Measurements from ENCODE around the gene C1QTNF6.

C1QTNF6 gene

DNA sequence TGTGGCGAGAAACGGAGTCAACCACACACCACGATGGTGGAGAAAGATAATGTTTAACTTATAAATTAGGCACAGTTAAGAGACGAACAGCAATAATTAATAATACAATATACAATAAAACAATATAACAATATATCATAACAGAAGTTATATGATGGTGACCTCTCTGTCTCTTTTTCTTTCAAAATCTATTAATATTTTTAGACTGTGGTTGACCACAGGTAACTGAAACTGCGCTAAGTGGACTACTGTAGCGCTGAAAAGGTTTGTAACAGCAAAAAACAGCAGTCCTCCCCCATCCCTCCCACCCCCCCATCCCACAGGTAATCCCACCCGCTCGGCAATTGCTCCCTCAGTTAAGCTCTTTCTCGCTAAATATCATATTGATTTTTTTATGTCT, 27.8 kb upstream of the C1QTNF6 start:
- TF ChIP-seq, protein P1, sequence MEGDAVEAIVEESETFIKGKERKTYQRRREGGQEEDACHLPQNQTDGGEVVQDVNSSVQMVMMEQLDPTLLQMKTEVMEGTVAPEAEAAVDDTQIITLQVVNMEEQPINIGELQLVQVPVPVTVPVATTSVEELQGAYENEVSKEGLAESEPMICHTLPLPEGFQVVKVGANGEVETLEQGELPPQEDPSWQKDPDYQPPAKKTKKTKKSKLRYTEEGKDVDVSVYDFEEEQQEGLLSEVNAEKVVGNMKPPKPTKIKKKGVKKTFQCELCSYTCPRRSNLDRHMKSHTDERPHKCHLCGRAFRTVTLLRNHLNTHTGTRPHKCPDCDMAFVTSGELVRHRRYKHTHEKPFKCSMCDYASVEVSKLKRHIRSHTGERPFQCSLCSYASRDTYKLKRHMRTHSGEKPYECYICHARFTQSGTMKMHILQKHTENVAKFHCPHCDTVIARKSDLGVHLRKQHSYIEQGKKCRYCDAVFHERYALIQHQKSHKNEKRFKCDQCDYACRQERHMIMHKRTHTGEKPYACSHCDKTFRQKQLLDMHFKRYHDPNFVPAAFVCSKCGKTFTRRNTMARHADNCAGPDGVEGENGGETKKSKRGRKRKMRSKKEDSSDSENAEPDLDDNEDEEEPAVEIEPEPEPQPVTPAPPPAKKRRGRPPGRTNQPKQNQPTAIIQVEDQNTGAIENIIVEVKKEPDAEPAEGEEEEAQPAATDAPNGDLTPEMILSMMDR (IDR thresholded peaks at IDR 0.05; ENCODE audit: borderline replicate concordance, control extremely low read depth, extremely low read depth, insufficient read depth, missing control alignments): no peak
- in situ Hi-C loops (cut with MboI; ENCODE audit: low sequenced_read_pairs, unreplicated experiment): no loop called here
- DNase-seq (ENCODE audit: low spot score): no peak

DNA sequence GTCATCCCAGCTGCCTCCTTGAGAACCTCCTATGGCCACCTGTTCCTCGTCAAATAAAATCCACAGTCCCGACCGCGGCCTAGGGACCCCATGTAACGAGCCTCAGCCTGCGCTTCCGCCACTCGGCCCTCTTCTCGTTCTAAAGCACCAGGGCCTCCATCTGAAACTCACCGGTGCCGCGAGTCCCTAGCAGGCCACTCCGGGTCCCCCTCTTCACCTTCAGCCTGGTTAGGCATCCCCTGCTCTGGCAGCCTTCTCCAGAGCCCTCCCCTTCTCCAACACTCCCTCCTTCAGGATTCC, 26.6 kb upstream of the C1QTNF6 start:
- DNase-seq (ENCODE audit: low spot score): no peak
- TF ChIP-seq, protein P1 (IDR thresholded peaks at IDR 0.05; ENCODE audit: borderline replicate concordance, control extremely low read depth, extremely low read depth, insufficient read depth, missing control alignments): no peak
- in situ Hi-C loops (cut with MboI; ENCODE audit: low sequenced_read_pairs, unreplicated experiment): no loop called here

DNA sequence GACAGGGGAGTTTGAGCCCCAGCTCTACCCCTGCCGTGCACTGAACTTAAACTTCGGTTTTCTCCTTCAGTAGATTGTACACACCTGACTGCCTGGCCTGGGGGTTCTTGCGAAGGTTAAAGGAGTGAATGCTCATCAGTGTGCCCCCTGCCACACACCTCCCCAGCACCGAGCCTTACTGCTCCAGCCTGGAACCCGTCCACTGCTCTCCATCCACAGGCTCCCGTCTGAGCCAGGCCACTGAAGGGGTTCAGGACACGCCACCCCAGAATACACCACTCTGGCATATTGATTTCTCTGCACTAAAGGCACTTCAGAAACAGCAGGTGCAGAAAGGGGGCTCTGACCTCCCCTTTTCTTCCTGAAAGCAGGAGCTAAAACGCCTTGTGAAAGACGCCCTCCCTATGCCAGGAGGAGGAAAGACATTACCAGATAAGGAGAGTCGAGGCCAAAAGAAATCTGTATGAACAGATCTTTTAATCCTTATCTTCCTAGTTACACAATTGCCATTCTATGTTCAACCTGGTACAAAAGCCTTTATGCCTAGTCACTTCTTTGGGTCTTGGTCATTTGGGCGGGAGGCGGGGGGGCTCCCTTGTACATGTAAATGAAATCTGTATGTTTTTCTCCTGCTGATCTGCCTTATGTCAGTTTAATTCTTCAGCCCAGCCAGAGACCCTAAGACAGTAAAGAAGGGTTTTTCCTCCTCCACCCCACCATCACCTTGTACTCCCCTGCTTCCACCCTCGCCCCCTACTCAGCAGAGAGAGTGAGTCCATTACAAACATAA, 26.1 kb upstream of the C1QTNF6 start:
- in situ Hi-C loops (cut with MboI; ENCODE audit: low sequenced_read_pairs, unreplicated experiment): no loop called here
- TF ChIP-seq, protein P1 (IDR thresholded peaks at IDR 0.05; ENCODE audit: borderline replicate concordance, control extremely low read depth, extremely low read depth, insufficient read depth, missing control alignments): no peak
- DNase-seq (ENCODE audit: low spot score): no peak

DNA sequence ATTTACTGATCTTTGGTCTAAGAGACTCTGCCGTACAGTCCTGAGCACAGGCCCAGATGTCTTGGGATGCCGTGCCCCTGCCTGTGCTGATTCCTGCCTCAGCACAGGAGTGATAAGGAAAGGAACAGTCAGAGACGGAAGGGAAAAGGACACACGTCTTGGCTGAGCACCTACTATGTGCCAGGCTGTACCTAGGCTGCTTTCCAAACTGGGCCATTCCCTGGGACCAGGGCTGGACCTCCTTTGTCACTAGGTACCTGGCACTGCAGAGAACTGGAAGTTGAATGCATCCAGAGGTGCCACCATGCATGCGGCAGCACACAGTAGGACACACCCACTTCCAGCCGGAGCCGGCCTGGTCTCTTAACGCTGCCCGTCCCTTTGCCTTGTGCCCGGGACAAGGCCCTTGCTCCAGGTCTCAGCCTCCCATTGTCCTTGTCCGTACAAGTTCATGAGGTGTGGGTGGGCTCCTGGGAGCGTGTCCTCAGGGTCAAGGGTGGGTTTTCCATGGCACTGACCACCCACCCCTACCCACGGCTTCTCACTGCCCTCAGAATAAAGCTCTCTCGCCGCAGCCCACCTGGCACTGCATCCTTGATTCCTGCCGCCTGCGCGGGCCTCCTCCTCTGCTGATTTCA, 25.3 kb upstream of the C1QTNF6 start:
- in situ Hi-C loops (cut with MboI; ENCODE audit: low sequenced_read_pairs, unreplicated experiment): no loop called here
- TF ChIP-seq, protein P1 (IDR thresholded peaks at IDR 0.05; ENCODE audit: borderline replicate concordance, control extremely low read depth, extremely low read depth, insufficient read depth, missing control alignments): no peak

DNA sequence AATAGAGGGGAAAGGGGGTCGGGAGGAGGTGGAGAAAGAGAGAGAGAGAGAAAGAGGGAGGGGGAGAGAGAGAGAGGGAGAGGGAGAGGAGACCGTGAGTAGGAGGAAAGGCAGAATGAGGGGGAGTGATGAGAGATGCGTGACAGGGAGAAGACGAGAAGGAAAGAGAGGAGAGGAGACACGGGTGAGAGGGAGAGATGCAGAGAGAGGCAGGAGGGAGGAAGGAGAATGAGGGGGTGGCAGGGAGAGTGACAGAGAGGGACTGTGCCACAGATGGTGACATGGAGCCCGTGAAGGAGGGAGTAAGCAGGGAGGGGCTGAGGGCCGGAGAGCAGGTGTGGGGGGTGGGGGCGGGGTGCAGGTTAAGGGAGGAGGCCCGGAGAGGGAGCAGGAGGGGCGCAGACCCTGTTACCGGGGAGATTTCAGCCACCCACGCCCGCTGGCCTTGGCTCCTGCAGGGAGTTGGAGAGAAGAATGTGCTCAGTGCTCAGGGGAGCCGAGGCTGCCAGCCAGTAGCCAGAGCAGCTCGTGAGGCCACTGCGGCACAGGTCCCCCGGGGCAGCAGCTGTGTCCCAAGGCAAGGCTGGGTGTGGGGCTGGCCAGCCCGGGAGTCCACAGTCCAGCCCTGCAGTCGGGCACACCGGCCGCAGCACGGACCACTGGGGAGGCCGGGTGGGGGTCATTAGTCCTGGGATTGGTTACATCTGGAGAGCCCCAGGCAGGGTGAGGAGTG, 24.3 kb upstream of the C1QTNF6 start, which contains the start of gene SSTR3:
Gene SSTR3, minus strand, starts transcription at position 304 of the 733 bp plus-strand sequence. CDS start 4,674 bp downstream, outside the sequence.
- in situ Hi-C loops (cut with MboI; ENCODE audit: low sequenced_read_pairs, unreplicated experiment): no loop called here
- no peak for DNase-seq (ENCODE audit: low spot score)

More for the DNA sequence above, 25.3 kb upstream of the C1QTNF6 start:
- DNase-seq (ENCODE audit: low spot score): no peak

DNA sequence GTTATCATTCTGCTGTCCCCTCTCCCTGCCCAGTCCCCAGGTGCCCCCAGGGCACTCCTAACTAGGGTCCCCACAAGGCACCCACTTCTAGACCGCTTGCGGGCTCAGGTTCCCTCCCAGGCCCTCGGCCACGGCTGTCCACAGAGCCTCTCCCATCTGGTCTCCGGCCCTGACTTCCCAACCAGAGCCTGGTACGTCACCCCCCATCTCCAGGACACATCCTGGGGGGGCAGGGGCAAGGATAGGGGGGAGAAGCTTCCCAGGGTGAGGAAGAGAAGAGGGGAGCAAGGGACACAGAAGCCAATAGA, 23.8 kb upstream of the C1QTNF6 start:
- in situ Hi-C loops (cut with MboI; ENCODE audit: low sequenced_read_pairs, unreplicated experiment): no loop called here
- TF ChIP-seq, protein P1 (IDR thresholded peaks at IDR 0.05; ENCODE audit: borderline replicate concordance, control extremely low read depth, extremely low read depth, insufficient read depth, missing control alignments): no peak
- no peak for DNase-seq (ENCODE audit: low spot score)

More for the DNA sequence above, 24.3 kb upstream of the C1QTNF6 start, which contains the start of gene SSTR3:
- TF ChIP-seq, protein P1 (IDR thresholded peaks at IDR 0.05; ENCODE audit: borderline replicate concordance, control extremely low read depth, extremely low read depth, insufficient read depth, missing control alignments): no peak
